ENCODE data around the gene PDGFC. TPM values are rescaled to one million over a fixed set of nuclear protein-coding genes. Genes with fewer than 3 reads are reported as not detected.

The PDGFC gene
- total and polyA plus RNA-seq, 2 of the 8 experiments (the other 6 are each of a cell fraction or from before 2014, with no cell fraction given) = 0.65 to 2.7 TPM

- TF ChIP-seq PHF8 (conservative IDR thresholded peaks at IDR 0.05; ENCODE audit: low read depth, low read length) (no peak), E2F6 (IDR thresholded peaks at IDR 0.05) (no peak)
Observed at GRCh38 chr4:156732634-156733033, 239.0 kb downstream of the PDGFC start (continued).
